ENCODE measurements around the gene MYO1B.

GRCh38 chr2:191247381-191248057, 2.3 kb downstream of the MYO1B start:
- TF ChIP-seq REST (IDR thresholded peaks at IDR 0.05; ENCODE audit: borderline replicate concordance) (no peak), CTCF (IDR thresholded peaks at IDR 0.05; ENCODE audit: poor library complexity, severe bottlenecking) (no peak), POLR2AphosphoS5 (IDR thresholded peaks at IDR 0.05) (no peak), EP300 (conservative IDR thresholded peaks at IDR 0.05; ENCODE audit: poor library complexity, severe bottlenecking) (no peak), EZH2 (IDR thresholded peaks at IDR 0.05; ENCODE audit: borderline replicate concordance, insufficient read depth, low read length, poor library complexity, severe bottlenecking) (no peak)
